ENCODE results near the gene GRK3.

GRK3 gene

DNA sequence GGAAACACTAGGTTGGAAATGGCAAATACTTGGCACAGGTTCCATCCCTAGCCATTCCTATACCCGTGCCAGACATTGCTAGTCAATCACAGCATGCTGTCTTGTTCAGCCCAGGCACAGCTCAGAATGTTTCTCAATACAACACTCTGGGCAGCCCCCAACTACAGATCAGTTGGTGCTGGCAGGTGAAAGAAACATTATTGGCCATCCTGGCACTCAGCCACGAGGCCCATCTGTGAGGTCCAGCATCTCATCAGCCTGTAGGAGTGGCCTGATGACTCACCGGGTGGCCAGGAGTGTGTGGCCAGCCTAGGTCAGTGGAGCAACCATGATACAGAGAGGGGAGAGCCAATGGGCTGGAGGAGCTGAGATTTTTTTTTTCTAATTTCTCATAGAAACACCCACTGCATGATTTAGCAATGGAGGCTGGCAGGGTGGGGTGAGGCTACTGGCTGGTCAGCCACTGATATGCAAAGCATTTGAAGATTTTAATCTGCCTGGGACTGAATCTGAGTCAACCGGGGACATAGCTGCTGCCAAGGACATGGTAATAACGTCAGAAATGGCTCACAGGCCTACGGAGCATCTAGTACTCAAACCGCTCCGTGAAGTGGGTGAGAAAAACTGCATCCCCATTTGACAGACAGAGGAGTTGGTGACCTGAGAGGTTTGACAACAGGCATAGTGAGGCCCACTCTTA is 182.9 kb downstream of the GRK3 start:
- ATAC-seq (replicated peaks; ENCODE audit: extremely low read depth, poor library complexity, severe bottlenecking) (no peak), DNase-seq (ENCODE audit: low spot score in 2 of 2) (no peak)
- H3K36me3 Mint-ChIP-seq (ENCODE audit: insufficient read depth), result no peaks in the 10 kb centered on the region
- no peak overlapping the region for H3K4me3 Mint-ChIP-seq
- peaks cover 29% of the 10 kb centered on the region for H3K27me3 Mint-ChIP-seq
- H3K27ac Mint-ChIP-seq (ENCODE audit: low read depth), result no peak overlapping the region
- H3K4me1 Mint-ChIP-seq, result no peaks in the 10 kb centered on the region
- no peaks in the 10 kb centered on the region for H3K9me3 Mint-ChIP-seq

DNA sequence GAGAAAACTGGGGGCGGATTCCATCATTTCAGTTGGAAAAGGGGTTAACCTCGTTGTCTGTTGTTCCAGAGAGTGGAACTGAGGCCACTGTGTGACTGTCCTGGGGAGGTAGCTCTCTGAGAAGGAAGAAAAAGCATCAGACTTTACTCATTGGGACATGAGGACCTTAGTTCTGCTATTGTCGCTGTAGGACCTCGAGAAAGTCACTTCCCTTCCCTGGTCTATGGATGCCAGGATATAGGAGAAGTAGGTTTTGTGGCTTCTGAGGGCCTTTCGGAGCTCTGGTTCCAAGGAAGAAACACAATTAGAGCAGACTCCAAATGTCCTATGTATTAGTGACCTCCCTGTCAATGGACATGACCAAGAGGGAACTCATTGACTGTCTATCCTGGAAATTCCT is 183.7 kb downstream of the GRK3 start:
- Mint-ChIP-seq H3K27ac (ENCODE audit: low read depth) (no peak overlapping the region), H3K36me3 (ENCODE audit: insufficient read depth) (no peaks in the 10 kb centered on the region), H3K4me3 (no peak overlapping the region), H3K4me1 (no peaks in the 10 kb centered on the region), H3K27me3 (peaks cover 25% of the 10 kb centered on the region), H3K9me3 (no peaks in the 10 kb centered on the region)
- DNase-seq (ENCODE audit: low spot score in 2 of 2) (no peak), ATAC-seq (replicated peaks; ENCODE audit: extremely low read depth, poor library complexity, severe bottlenecking) (no peak)

DNA sequence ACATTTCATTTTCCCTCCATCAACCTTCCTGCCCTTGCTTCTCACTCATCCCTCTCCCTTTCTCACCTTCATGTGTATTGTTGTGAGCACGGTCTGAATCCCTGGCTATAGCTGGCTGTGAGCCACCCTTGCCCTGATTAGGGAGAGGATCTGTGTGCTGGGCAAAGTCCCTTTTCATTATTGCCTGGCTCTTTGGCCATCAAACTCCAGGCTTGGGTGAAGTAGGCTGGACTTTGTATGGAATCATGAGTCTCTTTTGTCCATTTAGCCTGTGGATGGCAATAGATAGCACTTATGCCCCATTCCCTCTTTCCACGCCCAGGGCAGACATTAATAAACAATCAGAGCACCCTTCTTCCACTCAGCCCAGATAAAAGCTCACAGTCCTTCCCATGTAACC is 184.2 kb downstream of the GRK3 start:
- Mint-ChIP-seq H3K4me1 (no peaks in the 10 kb centered on the region), H3K27me3 (peaks cover 20% of the 10 kb centered on the region), H3K27ac (ENCODE audit: low read depth) (no peak overlapping the region), H3K36me3 (ENCODE audit: insufficient read depth) (no peaks in the 10 kb centered on the region), H3K4me3 (no peak overlapping the region), H3K9me3 (no peaks in the 10 kb centered on the region)
- ATAC-seq (replicated peaks; ENCODE audit: extremely low read depth, poor library complexity, severe bottlenecking) (no peak), DNase-seq (ENCODE audit: low spot score in 2 of 2) (no peak)

GRCh38 chr22:25749420-25750169 is 185.1 kb downstream of the GRK3 start:
- Mint-ChIP-seq H3K4me3 (no peak overlapping the region), H3K9me3 (no peaks in the 10 kb centered on the region), H3K36me3 (ENCODE audit: insufficient read depth) (no peaks in the 10 kb centered on the region), H3K4me1 (no peaks in the 10 kb centered on the region), H3K27me3 (peaks cover 15% of the 10 kb centered on the region), H3K27ac (ENCODE audit: low read depth) (peak overlapping the region; percentile 61)
- DNase-seq (ENCODE audit: low spot score in 2 of 2), result no peak
- ATAC-seq (replicated peaks; ENCODE audit: extremely low read depth, poor library complexity, severe bottlenecking), result peak; percentile 19

GRCh38 chr22:25750569-25751173 is 186.2 kb downstream of the GRK3 start:
- Mint-ChIP-seq H3K27ac (ENCODE audit: low read depth) (no peak overlapping the region), H3K36me3 (ENCODE audit: insufficient read depth) (no peaks in the 10 kb centered on the region)

DNA sequence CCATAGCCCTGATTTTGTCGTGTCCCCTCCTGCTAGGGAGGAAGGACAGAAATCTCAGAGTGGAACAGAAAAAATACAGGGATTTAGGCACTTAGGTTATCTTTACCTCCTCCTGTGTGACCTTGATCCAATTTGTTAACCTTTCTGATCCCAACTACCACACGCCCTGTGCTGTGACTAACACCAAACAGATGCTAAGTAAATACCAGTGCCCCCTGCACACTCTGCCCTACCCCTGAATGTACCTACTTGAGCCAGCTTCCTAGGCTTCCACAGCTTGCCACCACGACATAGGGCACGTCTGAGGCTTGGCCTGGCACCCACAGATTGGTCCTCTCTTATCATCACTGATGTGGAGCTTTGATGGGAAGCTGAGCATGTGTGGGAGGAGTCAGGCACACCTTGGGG is 186.7 kb downstream of the GRK3 start:
- peaks cover 15% of the 10 kb centered on the region for H3K27me3 Mint-ChIP-seq
- DNase-seq (ENCODE audit: low spot score in 2 of 2) (no peak), ATAC-seq (replicated peaks; ENCODE audit: extremely low read depth, poor library complexity, severe bottlenecking) (no peak)

More at GRCh38 chr22:25750569-25751173, 186.2 kb downstream of the GRK3 start:
- Mint-ChIP-seq H3K4me3 (no peak overlapping the region), H3K9me3 (no peaks in the 10 kb centered on the region), H3K4me1 (no peaks in the 10 kb centered on the region), H3K27me3 (peaks cover 15% of the 10 kb centered on the region)
- ATAC-seq (replicated peaks; ENCODE audit: extremely low read depth, poor library complexity, severe bottlenecking) (no peak), DNase-seq (ENCODE audit: low spot score in 2 of 2) (no peak)

GRCh38 chr22:25752615-25753214 is 188.2 kb downstream of the GRK3 start:
- ATAC-seq (replicated peaks; ENCODE audit: extremely low read depth, poor library complexity, severe bottlenecking) (no peak), DNase-seq (ENCODE audit: low spot score in 2 of 2) (no peak)
- H3K27ac Mint-ChIP-seq (ENCODE audit: low read depth), result no peak overlapping the region
- H3K4me1 Mint-ChIP-seq, result no peaks in the 10 kb centered on the region
- H3K9me3 Mint-ChIP-seq, result no peaks in the 10 kb centered on the region
- no peak overlapping the region for H3K4me3 Mint-ChIP-seq
- H3K27me3 Mint-ChIP-seq, result peaks cover 15% of the 10 kb centered on the region
- no peaks in the 10 kb centered on the region for H3K36me3 Mint-ChIP-seq (ENCODE audit: insufficient read depth)

More for the DNA sequence above, 186.7 kb downstream of the GRK3 start:
- Mint-ChIP-seq H3K27ac (ENCODE audit: low read depth) (no peak overlapping the region), H3K36me3 (ENCODE audit: insufficient read depth) (no peaks in the 10 kb centered on the region), H3K4me3 (no peak overlapping the region), H3K9me3 (no peaks in the 10 kb centered on the region), H3K4me1 (no peaks in the 10 kb centered on the region)

- Mint-ChIP-seq H3K27ac (ENCODE audit: low read depth) (no peak overlapping the region), H3K4me3 (no peak overlapping the region), H3K27me3 (peaks cover 15% of the 10 kb centered on the region), H3K9me3 (no peaks in the 10 kb centered on the region), H3K36me3 (ENCODE audit: insufficient read depth) (no peaks in the 10 kb centered on the region), H3K4me1 (no peaks in the 10 kb centered on the region)
- ATAC-seq (replicated peaks; ENCODE audit: extremely low read depth, poor library complexity, severe bottlenecking) (no peak), DNase-seq (ENCODE audit: low spot score in 2 of 2) (no peak)
Measured at GRCh38 chr22:25753252-25753651, 188.8 kb downstream of the GRK3 start.

GRCh38 chr22:25754527-25755202 is 190.2 kb downstream of the GRK3 start:
- ATAC-seq (replicated peaks; ENCODE audit: extremely low read depth, poor library complexity, severe bottlenecking) (no peak), DNase-seq (ENCODE audit: low spot score in 2 of 2) (no peak)
- no peaks in the 10 kb centered on the region for H3K4me1 Mint-ChIP-seq
- peaks cover 10% of the 10 kb centered on the region for H3K27me3 Mint-ChIP-seq
- no peak overlapping the region for H3K4me3 Mint-ChIP-seq
- H3K36me3 Mint-ChIP-seq (ENCODE audit: insufficient read depth), result no peaks in the 10 kb centered on the region
- H3K9me3 Mint-ChIP-seq, result no peaks in the 10 kb centered on the region
- H3K27ac Mint-ChIP-seq (ENCODE audit: low read depth), result no peak overlapping the region

- H3K9me3 Mint-ChIP-seq, result no peaks in the 10 kb centered on the region
- peaks cover 1% of the 10 kb centered on the region for H3K36me3 Mint-ChIP-seq (ENCODE audit: insufficient read depth)
- DNase-seq (ENCODE audit: low spot score in 2 of 2) (no peak), ATAC-seq (replicated peaks; ENCODE audit: extremely low read depth, poor library complexity, severe bottlenecking) (no peak)
- no peak overlapping the region for H3K27ac Mint-ChIP-seq (ENCODE audit: low read depth)
- H3K27me3 Mint-ChIP-seq, result no peaks in the 10 kb centered on the region
- H3K4me1 Mint-ChIP-seq, result no peaks in the 10 kb centered on the region
- H3K4me3 Mint-ChIP-seq, result no peak overlapping the region
Measured at GRCh38 chr22:25757686-25758085, 193.2 kb downstream of the GRK3 start.

DNA sequence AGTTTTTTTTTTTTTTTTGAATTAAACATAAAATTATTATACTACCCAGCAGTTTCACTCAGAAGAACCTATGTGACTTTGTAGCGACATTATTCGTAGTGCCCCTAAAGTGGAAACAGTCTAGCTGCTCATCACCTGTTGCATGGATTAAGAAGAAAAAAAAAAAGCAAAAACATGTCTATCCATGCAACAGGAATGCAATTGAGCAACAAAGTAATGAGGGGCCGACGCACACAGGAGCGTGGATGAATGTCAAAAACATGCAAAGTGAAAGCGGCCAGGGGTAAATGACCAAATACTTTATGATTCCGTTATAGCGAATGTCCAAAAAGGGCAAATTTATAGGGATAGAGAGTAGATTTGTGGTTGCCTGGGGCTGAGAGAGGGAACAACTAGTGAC is 193.8 kb downstream of the GRK3 start:
- Mint-ChIP-seq H3K4me3 (no peak overlapping the region), H3K9me3 (no peaks in the 10 kb centered on the region), H3K27ac (ENCODE audit: low read depth) (no peak overlapping the region), H3K36me3 (ENCODE audit: insufficient read depth) (peaks cover 1% of the 10 kb centered on the region), H3K4me1 (no peaks in the 10 kb centered on the region), H3K27me3 (no peaks in the 10 kb centered on the region)
- ATAC-seq (replicated peaks; ENCODE audit: extremely low read depth, poor library complexity, severe bottlenecking) (no peak), DNase-seq (ENCODE audit: low spot score in 2 of 2) (no peak)

GRCh38 chr22:25759825-25760231 is 195.4 kb downstream of the GRK3 start:
- Mint-ChIP-seq H3K9me3 (no peaks in the 10 kb centered on the region), H3K36me3 (ENCODE audit: insufficient read depth) (peaks cover 1% of the 10 kb centered on the region), H3K27me3 (no peaks in the 10 kb centered on the region), H3K4me1 (no peaks in the 10 kb centered on the region), H3K4me3 (no peak overlapping the region), H3K27ac (ENCODE audit: low read depth) (no peak overlapping the region)
- DNase-seq (ENCODE audit: low spot score in 2 of 2) (no peak), ATAC-seq (replicated peaks; ENCODE audit: extremely low read depth, poor library complexity, severe bottlenecking) (no peak)

Data from central memory CD8-positive, alpha-beta T cell (primary cell).